Measurements from ENCODE around the gene SEMA4D.

The SEMA4D gene

GRCh38 chr9:89350988-89351557 lies 146.8 kb downstream of the SEMA4D start:
- Histone ChIP-seq H3K27ac (replicated peaks) (peak overlapping the region; percentile 33; the same call in 1 of the 2 replicates), H3K27me3 (ENCODE audit: insufficient read depth, poor library complexity, severe bottlenecking) (no peaks in the 10 kb centered on the region), H3K4me3 (replicated peaks; ENCODE audit: insufficient read depth, low read length) (no peak overlapping the region)
- TF ChIP-seq POLR2AphosphoS5 (IDR thresholded peaks at IDR 0.05; ENCODE audit: low read depth) (no peak), REST (IDR thresholded peaks at IDR 0.05; ENCODE audit: insufficient replicate concordance, low read depth) (no peak), CTCF (IDR thresholded peaks at IDR 0.05; ENCODE audit: insufficient read depth, low read length) (no peak), GABPA (IDR thresholded peaks at IDR 0.05; ENCODE audit: low read depth) (no peak), SPI1 (IDR thresholded peaks at IDR 0.05; ENCODE audit: borderline replicate concordance, low read depth) (no peak)
- DNase-seq (ENCODE audit: low read depth in 1 of 2, low spot score in 1 of 2), result no peak

DNA sequence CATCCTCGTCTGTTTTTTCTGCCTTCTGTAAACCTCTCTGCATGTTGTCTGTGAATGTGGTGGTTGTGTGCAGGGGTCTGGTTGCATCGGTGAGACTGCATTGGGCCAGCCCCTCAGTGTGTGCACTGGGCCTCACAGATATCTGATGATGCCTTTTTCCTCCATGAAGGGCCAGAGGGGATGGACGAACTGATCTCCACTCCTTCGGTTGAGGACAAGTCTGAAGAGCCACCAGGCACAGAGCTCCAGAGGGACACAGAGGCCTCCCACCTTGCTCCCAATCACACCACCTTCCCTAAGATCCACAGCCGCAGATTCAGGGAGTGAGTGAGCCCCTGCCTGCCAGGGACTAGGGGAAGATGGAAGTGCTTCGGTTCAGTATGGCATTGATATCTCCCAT lies 148.3 kb downstream of the SEMA4D start:
- no peak for DNase-seq (ENCODE audit: low read depth in 1 of 2, low spot score in 1 of 2)
- TF ChIP-seq SPI1 (IDR thresholded peaks at IDR 0.05; ENCODE audit: borderline replicate concordance, low read depth), result no peak
- no peak for TF ChIP-seq CTCF (IDR thresholded peaks at IDR 0.05; ENCODE audit: insufficient read depth, low read length)
- TF ChIP-seq GABPA (IDR thresholded peaks at IDR 0.05; ENCODE audit: low read depth), result no peak
- TF ChIP-seq REST (IDR thresholded peaks at IDR 0.05; ENCODE audit: insufficient replicate concordance, low read depth), result no peak
- TF ChIP-seq POLR2AphosphoS5 (IDR thresholded peaks at IDR 0.05; ENCODE audit: low read depth), result no peak
- Histone ChIP-seq H3K4me3 (replicated peaks; ENCODE audit: insufficient read depth, low read length) (no peak overlapping the region), H3K27ac (replicated peaks) (no peak overlapping the region), H3K27me3 (ENCODE audit: insufficient read depth, poor library complexity, severe bottlenecking) (no peaks in the 10 kb centered on the region)

GRCh38 chr9:89347651-89348050 lies 150.3 kb downstream of the SEMA4D start:
- H3K4me3 ChIP-seq (replicated peaks; ENCODE audit: insufficient read depth, low read length), result no peak overlapping the region
- H3K27ac ChIP-seq (replicated peaks), result no peak overlapping the region
- DNase-seq (ENCODE audit: low read depth in 1 of 2, low spot score in 1 of 2), result no peak
- no peaks in the 10 kb centered on the region for H3K27me3 ChIP-seq (ENCODE audit: insufficient read depth, poor library complexity, severe bottlenecking)
- TF ChIP-seq GABPA (IDR thresholded peaks at IDR 0.05; ENCODE audit: low read depth) (no peak), REST (IDR thresholded peaks at IDR 0.05; ENCODE audit: insufficient replicate concordance, low read depth) (no peak), CTCF (IDR thresholded peaks at IDR 0.05; ENCODE audit: insufficient read depth, low read length) (no peak), SPI1 (IDR thresholded peaks at IDR 0.05; ENCODE audit: borderline replicate concordance, low read depth) (no peak), POLR2AphosphoS5 (IDR thresholded peaks at IDR 0.05; ENCODE audit: low read depth) (no peak)

Measured in HL-60 (cell line).